SU-DHL-6 (cell line): ENCODE data around the gene COL27A1.

Experiments used
- H2AFZ ChIP-seq: fragments of 200-600 bp; sonication (generic); 2 replicates; pipeline ENCODE4 v1.6.1; 2014; ENCODE audit warnings: low read depth, mild to moderate bottlenecking, moderate library complexity, mixed read lengths, antibody characterized with exemption, low read length; ENCODE audit not compliant: severe bottlenecking
- H3F3A ChIP-seq: fragments of 200-600 bp; shearing (Covaris generic); 2 replicates; pipeline ENCODE4 v1.6.0; 2016; ENCODE audit warnings: antibody characterized with exemption, mild to moderate bottlenecking; ENCODE audit not compliant: insufficient read depth
- H3K27ac ChIP-seq: fragments of 200-600 bp; sonication (generic); 2 replicates; pipeline ENCODE4 v1.5.1; 2016; ENCODE audit warnings: low read depth, mild to moderate bottlenecking, low read length, moderate library complexity, mixed read lengths
- H3K27me3 ChIP-seq: fragments of 200-600 bp; sonication (generic), shearing (Covaris generic); 2 replicates; pipeline ENCODE4 v1.6.0; 2014; ENCODE audit warnings: mild to moderate bottlenecking, low read length
- H3K36me3 ChIP-seq: fragments of 200-600 bp; sonication (generic); 2 replicates; pipeline ENCODE4 v1.6.1; 2014; ENCODE audit warnings: mild to moderate bottlenecking, low read length, mixed read lengths
- H3K4me2 ChIP-seq: fragments of 300-600, 200-600 bp; shearing (Covaris generic), sonication (generic); 2 replicates; pipeline ENCODE4 v1.6.0; 2014; ENCODE audit warnings: low read length, low read depth, mild to moderate bottlenecking; ENCODE audit not compliant: poor library complexity, severe bottlenecking
- H3K4me3 ChIP-seq: fragments of 200-600 bp; sonication (generic); 2 replicates; pipeline ENCODE4 v1.5.1; 2014; ENCODE audit warnings: antibody characterized with exemption, low read length, mild to moderate bottlenecking, mixed read lengths; ENCODE audit not compliant: insufficient read depth, poor library complexity, severe bottlenecking
- H3K79me2 ChIP-seq: fragments of 200-600 bp; sonication (generic); 2 replicates; pipeline ENCODE4 v1.6.1; 2014; ENCODE audit warnings: mild to moderate bottlenecking, low read length, moderate library complexity; ENCODE audit not compliant: insufficient read depth
- H3K9ac ChIP-seq: fragments of 200-600 bp; sonication (generic); 2 replicates; pipeline ENCODE4 v1.7.0; 2014; ENCODE audit warnings: mild to moderate bottlenecking, low read length
- H3K9me2 ChIP-seq: fragments of 200-600 bp; sonication (generic); replicated peaks from 2 replicates; pipeline ENCODE4 v1.6.1; 2014; ENCODE audit warnings: low read length; ENCODE audit not compliant: insufficient read depth
- H3K9me3 ChIP-seq: fragments of 200-600 bp; sonication (generic); 2 replicates; pipeline ENCODE4 v1.6.1; 2014; ENCODE audit warnings: low read length, mixed read lengths; ENCODE audit not compliant: insufficient read depth
- H4K20me1 ChIP-seq: fragments of 200-600 bp; sonication (generic); 2 replicates; pipeline ENCODE4 v1.6.1; 2014; ENCODE audit warnings: low read depth, mild to moderate bottlenecking, antibody characterized with exemption, low read length, moderate library complexity, mixed read lengths
- EZH2phosphoT487 ChIP-seq: fragments of 200-600 bp; sonication (generic), shearing (Covaris generic); conservative IDR thresholded peaks from 2 replicates; pipeline ENCODE4 v1.6.1; 2018; ENCODE audit warnings: mild to moderate bottlenecking, antibody characterized with exemption, low read length, moderate library complexity, mixed read lengths
- TF ChIP-seq, protein P1 (sequence below): fragments of 200-600 bp; sonication (generic); IDR thresholded peaks from one replicate; pipeline ENCODE4 v1.5.1; 2017; ENCODE audit warnings: antibody characterized with exemption, mild to moderate bottlenecking, low read length, moderate library complexity; ENCODE audit not compliant: insufficient read depth, poor library complexity, severe bottlenecking

COL27A1 gene

DNA sequence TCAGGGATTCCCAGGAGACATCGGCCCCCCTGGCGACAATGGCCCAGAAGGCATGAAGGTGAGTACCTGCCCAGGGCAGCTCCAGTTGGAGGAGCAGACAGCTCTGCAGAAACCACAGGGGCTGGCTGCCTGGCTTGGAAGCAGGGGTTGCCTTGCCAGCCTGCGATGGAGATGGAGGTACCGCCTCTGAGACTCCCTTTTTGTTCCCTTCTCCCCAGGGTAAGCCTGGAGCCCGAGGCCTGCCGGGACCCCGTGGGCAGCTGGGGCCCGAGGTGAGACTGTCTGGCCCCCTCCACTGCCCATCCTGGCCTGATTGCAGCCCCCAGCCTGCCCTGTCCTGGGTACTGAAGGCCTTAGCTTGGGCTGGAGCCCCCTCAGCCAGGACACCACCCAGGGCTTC, 84.9 kb downstream of the COL27A1 start:
- no peaks in the 10 kb centered on the region for H3K27me3 ChIP-seq
- H3F3A ChIP-seq = no peaks in the 10 kb centered on the region
- no peak overlapping the region for H3K4me3 ChIP-seq
- H3K9ac ChIP-seq = no peak overlapping the region
- no peak overlapping the region for H3K27ac ChIP-seq
- TF ChIP-seq EZH2phosphoT487 = no peak
- TF ChIP-seq, protein P1, sequence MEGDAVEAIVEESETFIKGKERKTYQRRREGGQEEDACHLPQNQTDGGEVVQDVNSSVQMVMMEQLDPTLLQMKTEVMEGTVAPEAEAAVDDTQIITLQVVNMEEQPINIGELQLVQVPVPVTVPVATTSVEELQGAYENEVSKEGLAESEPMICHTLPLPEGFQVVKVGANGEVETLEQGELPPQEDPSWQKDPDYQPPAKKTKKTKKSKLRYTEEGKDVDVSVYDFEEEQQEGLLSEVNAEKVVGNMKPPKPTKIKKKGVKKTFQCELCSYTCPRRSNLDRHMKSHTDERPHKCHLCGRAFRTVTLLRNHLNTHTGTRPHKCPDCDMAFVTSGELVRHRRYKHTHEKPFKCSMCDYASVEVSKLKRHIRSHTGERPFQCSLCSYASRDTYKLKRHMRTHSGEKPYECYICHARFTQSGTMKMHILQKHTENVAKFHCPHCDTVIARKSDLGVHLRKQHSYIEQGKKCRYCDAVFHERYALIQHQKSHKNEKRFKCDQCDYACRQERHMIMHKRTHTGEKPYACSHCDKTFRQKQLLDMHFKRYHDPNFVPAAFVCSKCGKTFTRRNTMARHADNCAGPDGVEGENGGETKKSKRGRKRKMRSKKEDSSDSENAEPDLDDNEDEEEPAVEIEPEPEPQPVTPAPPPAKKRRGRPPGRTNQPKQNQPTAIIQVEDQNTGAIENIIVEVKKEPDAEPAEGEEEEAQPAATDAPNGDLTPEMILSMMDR = no peak
- no peaks in the 10 kb centered on the region for H3K79me2 ChIP-seq
- no peak overlapping the region for H3K4me2 ChIP-seq
- no peaks in the 10 kb centered on the region for H3K36me3 ChIP-seq
- no peaks in the 10 kb centered on the region for H3K9me2 ChIP-seq
- H3K9me3 ChIP-seq = no peaks in the 10 kb centered on the region
- H2AFZ ChIP-seq = no peak overlapping the region
- H4K20me1 ChIP-seq = no peaks in the 10 kb centered on the region

DNA sequence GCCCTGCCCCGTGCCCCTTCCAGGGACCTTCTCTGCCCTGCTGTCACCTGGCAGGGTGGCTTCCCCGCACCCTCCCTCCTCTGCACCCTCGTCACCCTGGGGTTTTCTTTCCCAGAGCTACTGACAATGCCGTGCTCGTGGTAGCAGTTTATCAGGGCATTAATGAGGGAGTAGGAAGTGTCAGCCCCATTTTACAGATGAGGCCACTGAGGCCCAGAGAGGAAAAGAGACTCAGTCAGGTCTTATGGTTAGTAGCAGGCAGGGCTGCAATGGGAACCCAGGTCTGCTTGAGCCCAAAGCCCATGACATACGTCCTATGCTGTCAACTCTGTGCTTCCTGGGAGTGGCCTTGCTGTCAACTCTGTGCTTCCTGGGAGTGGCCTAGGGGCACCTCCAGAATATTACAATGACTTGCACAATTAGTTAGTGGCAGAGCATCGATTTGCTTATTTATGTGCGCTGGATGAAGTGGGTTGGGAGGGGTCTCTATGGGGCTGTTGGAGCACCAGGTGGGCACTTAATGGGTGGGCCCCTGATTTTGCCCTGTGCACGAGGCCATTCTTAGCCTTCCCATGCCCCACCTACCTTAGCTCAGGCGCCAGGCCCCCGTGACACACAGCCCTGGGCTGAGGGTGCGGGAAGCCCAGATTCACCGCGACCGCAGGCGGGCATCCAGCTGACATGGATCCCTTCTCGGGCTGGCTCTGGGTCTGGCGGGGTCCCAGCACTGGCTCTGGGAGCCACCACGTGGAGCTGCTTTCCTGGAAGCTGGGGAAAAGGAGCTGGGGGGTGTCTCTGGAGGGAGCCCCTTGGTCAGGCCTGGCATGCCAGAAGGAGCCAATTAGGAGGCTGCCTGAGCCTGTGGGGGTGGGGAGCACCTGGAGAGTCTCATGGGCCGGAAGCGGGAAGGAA, 85.6 kb downstream of the COL27A1 start:
- Histone ChIP-seq H3K79me2 (no peaks in the 10 kb centered on the region), H3K9ac (no peak overlapping the region), H3K4me3 (no peak overlapping the region), H2AFZ (no peak overlapping the region), H3K27me3 (no peaks in the 10 kb centered on the region), H4K20me1 (no peaks in the 10 kb centered on the region), H3K36me3 (no peaks in the 10 kb centered on the region), H3K9me3 (no peaks in the 10 kb centered on the region), H3F3A (no peaks in the 10 kb centered on the region), H3K27ac (no peak overlapping the region), H3K9me2 (no peaks in the 10 kb centered on the region), H3K4me2 (no peak overlapping the region)
- no peak for TF ChIP-seq EZH2phosphoT487
- TF ChIP-seq, protein P1 = no peak

DNA sequence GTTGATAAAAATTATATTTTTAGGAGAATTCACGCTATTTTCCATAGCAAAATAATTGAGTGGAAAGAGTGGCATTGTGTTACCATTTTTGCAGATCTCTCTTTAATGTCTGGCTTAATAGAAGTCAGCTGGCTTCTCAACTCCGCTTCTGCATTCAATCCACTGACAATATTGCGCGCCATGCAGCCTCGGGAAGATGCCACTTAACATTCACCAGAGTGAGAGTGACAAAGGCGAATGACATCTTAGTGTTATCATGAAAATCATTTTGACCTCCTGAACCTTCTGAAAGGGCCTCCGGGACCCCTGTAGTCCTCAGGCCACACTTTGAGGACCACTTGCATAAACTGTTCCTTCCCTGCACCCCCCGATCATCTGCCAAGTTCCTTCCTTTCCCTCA, 87.5 kb downstream of the COL27A1 start:
- Histone ChIP-seq H3K27ac (no peak overlapping the region), H3K4me3 (no peak overlapping the region), H3K36me3 (no peaks in the 10 kb centered on the region), H4K20me1 (no peaks in the 10 kb centered on the region), H3K79me2 (no peaks in the 10 kb centered on the region), H3K9ac (no peak overlapping the region), H3K9me2 (no peaks in the 10 kb centered on the region), H3K4me2 (no peak overlapping the region), H3K27me3 (no peaks in the 10 kb centered on the region), H3K9me3 (no peaks in the 10 kb centered on the region), H2AFZ (no peak overlapping the region), H3F3A (no peaks in the 10 kb centered on the region)
- TF ChIP-seq EZH2phosphoT487 = no peak
- TF ChIP-seq, protein P1 = no peak
